GM21576 (cell line): Measurements from ENCODE around the gene RABGGTA.
"Not testable (repeated sequence)": the region's sequence is repeated elsewhere in the genome, so short reads cannot be mapped to it uniquely, and the experiment has no call there.

Source experiments
- ATAC-seq: cut with Tn5 transposase; IDR thresholded peaks from one replicate; pipeline ENCODE4 v1.9.1; 2021; ENCODE audit warnings: mild to moderate bottlenecking, moderate library complexity; ENCODE audit not compliant: unreplicated experiment

Gene RABGGTA

DNA sequence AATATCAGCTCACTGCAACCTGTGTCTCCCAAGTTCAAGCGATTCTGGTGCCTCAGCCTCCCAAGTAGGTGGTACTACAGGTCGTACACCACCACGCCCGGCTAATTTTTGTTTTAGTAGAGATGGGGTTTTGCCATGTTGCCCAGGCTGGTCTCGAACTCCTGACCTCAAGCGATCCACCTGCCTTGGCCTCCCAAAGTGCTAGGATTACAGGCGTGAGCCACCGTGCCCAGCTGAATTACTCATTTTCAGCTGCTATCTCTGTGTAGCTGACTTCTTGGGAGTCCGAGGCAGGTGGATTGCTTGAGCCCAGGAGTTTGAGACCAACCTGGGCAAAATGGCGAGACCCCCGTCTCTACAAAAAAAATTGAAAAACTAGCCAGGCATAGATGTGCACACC lies 26.0 kb downstream of the RABGGTA start:
- not testable (repeated sequence) for ATAC-seq

DNA sequence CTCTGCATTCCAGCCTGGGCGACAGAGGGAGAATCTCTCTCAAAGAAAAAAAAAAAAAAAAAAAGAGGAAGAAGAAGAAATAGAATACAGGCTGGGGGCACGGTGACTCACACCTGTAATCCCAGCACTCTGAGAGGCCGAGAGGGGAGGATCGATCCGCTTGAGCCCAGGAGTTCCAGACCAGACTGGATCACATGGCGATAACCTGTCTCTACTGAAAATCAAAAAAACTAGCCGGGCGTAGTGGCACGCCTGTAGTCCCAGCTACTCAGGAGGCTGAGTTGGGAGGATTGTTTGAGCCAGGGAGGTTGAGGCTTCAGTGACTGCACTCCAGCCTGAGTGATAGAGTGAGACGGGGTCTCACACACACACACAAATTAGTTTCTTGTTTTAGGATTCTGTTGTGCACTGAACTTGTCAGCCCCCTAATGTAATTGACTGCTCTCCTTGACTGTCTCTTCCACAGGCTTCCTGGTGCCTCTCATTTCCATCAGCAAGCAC lies 28.0 kb downstream of the RABGGTA start:
- ATAC-seq: no peak

DNA sequence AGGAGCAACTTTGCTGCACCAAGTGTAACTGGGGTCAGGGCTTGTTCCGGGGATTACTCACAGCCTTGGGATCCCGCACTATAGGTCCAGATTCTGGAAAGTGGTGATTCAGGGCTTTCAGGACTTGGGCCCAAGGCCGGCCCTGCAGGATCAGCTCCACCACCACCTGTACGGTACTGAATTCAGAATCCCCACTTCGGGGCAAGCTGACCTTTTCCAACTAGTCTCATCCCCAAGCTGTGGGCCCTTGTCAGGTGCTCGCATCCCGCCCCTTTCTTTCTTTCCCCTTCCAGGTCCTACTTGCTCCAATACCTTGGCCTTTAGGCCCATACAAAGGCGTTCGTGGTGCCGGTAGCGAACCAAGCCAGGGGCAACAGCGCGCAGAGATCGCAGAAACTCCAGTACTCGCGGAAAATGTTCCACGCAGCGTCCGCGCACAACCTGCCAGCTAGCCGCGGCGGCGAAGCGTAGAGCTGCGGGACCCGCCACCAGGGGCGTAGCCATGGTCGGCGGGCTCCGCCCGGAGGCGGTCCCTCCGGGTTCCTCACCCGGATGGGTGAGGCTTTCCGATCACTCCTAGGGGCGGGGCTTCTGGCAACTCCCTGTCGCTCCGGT lies 29.5 kb downstream of the RABGGTA start:
- peak; percentile 69 for ATAC-seq

DNA sequence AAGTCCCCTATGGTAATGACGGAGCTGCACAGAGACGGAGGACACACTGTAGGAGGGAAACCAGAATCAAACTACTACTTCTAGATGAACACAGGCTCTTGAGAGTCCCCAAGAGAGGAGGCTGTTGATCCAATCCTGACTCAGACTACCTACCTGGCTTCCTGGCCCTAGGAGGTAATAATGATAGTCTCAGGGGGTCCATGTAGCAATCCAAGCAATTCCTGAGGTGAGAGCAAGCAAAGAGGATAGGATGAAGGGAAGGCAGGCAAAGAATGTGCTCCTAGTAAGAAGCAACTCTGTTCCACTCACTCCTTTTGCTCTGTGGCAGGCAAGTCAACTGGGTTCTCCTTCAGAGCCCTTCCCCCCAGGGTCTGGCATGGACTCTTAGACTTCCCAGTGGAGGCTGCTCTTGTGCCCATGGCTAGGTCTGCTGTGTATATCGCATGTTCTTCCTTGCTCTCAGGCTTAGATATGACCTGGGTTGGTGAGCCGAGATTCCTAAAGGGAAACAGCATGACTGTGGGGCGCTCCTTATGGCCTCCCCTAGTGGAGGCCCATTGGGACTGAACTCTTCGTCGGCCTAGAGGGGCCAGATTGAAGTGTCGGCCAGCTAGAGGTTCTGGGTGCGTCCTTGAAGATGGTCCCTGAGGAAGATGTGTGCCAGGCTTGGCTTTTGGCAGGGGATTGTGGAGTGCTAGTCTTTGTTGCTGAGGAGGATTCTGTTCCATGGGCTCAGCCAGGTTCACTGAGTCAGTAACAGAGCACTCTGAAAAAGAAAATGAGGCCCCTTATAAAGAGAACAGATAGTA lies 31.1 kb downstream of the RABGGTA start:
- no peak for ATAC-seq

DNA sequence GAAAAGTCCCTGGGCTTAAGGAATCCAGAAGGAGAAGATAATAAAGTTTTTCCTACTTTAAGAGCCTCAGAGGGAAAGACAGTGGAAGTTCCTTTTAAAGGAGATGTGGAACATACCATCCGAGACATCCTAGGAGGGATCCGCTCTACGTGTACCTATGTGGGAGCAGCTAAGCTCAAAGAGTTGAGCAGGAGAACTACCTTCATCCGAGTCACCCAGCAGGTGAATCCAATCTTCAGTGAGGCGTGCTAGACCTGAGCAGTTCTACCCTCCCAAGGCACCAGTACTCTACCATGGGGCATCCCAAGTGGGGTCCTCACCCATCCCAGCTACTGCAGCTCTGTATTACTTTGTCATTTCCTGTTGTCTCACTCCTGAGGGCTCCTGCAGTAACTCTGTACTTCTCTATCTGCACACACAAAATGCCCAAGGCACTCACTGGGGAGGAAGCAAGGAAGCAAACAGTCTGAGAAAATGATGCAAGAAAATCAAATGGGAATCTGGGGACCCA lies 32.8 kb downstream of the RABGGTA start:
- ATAC-seq: no peak

DNA sequence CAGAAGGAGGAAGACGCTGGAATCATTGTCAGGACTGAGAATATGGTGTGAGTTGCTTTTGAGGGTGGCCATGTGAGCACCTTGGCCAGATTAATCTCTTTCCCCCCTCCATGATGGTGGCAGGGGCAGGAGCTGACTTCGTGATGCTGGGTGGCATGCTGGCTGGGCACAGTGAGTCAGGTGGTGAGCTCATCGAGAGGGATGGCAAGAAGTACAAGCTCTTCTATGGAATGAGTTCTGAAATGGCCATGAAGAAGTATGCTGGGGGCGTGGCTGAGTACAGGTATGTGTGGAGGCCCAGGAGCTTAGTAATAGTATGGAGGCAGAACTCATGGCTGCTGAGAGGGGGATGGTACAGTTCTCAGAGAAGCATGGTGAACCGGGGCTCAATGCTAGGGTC lies 33.3 kb downstream of the RABGGTA start:
- ATAC-seq: no peak

DNA sequence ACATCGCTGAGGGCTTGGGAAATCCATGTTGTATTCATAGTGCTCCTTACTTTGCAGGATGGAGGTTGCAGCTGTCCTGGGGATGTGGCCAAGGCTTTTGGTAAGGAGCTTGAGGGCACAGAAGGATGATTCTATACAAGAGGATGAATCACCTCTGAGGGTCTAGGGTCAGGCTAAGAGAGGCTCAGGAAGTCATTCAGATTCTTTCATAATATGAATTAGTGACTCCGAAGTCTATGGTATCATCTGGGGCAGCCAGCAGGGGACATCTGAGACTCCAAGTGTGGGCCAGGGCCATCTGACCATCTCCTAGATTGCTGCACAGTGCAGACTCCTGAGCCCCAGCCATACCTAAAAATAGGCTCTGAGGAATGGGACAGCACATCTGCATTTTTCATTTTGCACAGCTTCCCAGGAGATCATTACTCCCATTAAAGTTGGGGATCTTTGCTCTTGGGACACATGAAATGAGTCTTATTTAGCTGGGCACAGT lies 33.9 kb downstream of the RABGGTA start:
- ATAC-seq: no peak

DNA sequence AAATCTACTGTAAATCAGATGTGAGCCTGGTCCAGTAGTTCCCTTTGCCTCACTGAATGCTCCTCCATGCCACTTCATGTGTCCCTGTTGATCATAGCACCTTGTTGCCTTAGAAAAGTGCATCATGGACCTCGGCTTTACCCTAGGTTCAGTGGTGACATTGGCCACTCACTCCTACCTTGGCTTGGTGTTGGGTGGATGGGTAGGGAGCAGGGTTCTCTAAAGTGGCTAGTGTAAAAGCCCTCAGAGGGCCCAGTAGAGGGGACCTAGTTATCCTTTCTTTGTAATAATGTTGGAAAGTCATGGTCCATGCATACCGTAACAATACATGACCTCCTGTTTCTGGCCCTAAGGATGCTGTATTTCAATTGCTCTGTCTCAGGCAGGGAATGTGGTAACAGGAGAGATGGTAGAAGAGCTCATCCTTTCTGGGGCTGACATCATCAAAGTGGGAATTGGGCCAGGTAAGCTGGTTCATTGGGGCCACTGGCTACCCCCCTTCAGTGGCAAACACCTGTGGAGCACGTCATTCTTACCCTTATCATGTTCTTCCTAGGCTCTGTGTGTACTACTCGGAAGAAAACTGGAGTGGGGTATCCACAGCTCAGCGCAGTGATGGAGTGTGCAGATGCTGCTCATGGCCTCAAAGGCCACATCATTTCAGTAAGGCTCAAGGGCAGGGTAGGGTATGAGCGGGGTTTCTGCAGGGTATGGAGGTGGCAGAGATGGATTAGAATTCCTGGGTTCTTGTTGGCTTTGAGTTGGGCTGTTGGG lies 34.5 kb downstream of the RABGGTA start:
- no peak for ATAC-seq

DNA sequence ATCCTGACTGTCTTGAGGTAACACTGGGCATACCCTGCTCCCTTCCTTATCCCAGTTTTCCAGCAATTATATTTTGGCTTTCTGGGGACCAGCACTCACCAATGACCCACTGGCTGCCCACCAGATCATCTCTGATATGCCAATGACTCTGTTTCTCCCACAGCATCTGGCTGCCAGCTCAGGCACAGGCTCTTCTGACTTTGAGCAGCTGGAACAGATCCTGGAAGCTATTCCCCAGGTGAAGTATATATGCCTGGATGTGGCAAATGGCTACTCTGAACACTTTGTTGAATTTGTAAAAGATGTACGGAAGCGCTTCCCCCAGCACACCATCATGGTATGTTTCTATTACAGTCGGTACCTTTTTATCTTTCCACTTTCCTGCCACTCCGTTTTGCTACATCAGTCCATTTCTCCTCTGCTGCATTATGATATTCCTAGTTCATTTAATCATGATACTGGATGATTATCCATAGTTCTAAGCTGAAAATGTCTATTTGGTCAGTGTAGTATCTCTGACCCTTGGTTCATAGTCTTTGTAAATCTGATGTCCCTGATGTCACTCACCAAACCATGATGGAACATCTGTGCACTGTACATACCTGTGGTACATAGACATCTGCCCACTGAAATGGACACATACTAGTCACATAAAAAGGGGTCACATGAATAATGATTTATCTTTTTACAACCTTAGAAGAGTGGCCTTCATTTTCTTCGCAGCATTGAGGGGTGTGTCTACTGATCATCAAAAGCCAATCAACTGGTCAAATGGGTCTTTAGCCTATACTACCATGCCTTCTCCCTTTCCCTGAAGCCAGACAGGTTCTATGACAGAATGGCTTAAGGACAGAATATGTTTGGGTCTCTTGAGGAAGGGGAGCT lies 35.4 kb downstream of the RABGGTA start:
- ATAC-seq: no peak

DNA sequence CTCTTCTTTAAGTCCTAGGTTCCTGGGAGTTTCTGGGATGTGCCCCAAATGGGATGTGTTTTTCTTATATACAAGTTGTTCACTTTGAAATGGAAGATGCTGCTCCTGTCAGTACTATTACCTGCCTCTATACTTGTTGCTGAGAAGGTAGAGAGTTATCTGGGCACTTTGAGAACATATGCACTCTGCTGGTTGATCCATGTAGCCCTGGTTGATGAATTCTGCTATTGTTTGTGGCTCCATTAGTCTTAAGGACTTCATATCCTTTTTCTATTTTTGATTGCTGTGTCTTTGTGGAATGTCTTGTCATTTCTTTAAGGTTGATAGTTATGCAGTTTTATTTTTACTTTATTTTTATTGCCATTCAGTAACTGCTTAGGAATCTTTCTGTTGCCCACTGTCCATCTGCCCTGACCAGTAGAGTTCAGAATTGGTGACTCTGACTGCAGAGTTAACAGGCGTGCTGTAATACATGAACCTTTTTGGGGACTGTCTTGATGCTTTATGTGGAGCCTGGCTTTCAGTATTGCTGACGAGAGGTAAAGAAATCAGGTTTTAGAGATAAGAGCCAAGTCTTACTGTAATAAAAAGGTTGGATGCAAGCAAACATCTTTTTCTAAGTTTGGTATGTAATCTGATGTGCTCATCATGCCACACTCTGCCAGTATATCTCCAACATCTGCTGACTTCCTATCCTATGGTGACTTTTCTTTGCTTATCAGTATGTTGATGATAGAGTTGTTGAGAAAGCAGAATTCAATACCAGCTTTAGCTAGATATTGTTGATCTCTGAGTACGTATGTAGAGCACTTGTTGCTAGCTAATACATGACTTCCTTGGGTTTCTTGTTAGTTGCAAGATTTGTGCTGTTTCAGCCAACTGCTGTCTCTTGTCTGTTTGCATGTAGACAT lies 37.0 kb downstream of the RABGGTA start:
- no peak for ATAC-seq

DNA sequence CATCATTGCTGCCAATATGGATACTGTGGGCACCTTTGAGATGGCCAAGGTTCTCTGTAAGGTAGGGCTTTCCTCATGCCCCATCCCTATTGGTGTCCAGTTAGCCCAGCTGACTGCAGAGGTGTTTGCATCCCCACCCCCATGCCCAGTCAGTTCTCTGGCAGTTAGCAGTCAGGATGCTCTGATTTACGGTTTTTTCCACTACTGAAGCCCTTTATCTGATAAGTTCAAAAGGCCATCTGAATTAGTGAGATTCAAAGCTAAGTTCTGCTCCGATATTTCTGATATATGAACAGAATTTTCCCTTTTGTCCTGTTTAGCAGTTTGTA lies 37.9 kb downstream of the RABGGTA start:
- ATAC-seq: no peak

DNA sequence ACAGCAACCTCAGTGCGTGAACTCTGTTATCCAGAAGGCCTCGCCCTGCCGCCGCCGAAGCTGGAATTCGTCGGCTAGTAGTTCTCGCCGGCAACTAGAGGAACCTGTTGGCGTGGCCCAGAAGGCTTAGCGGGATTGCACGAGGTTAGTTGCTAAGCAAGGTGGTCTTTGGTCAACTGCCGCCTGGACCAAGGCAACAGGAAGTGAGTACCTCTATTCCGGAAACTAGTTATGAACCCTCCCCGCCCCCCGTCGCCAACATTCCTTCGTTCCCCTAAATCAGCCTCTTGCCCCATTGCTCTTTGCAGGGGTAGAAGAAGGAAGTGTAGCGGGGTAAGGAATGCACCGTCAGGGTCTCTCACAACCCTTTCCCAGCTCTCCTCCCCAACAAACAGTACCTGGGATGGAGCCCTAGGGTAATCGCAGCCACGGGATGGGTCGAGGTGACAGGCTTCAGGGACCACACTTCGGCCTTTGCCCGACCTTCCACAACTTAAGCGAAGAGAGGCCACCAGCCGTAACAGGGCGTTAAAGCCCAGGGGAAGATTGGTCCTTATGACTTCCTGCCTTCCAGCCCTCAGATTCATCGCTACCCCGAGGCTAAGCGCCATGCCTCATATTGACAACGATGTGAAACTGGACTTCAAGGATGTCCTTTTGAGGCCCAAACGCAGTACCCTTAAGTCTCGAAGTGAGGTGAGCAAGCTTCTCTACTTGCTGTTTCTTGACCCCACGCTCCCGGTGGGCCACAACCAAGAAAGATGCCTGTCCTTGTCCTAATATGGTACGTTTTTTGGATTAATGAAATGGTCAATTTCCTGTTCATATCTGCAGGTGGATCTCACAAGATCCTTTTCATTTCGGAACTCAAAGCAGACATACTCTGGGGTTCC lies 38.5 kb downstream of the RABGGTA start, which contains the start of gene GMPR2:
TSS of gene GMPR2 (plus strand) at position 285 of the 893 bp plus-strand sequence. CDS start at position 610, 325 bp downstream.
- peak; percentile 57 for ATAC-seq

DNA sequence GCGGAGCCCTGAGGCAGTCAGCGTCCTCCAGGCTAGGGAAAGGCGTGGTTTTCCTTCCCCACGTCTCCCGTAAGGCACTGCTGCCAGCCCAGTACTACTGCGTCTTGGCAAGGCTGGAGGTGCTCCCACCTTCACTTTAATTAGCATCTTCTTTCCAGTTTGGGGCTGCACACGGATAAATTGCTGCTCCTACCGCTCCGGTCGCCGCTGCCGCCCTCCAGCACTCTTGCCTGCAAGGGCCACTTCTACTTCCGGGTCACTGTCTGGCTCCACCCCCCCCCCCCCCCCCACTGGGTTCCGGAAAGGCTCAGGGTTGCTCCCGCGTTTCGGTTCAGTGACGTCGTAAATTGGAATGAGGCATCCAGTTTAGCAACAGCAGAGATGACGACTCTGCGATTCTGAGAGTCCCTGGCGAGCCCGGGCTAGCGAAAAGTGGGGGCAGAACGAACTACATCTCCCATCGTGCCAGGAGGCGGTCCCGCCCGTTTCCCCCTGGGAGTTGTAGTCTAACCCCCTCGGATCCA lies 39.2 kb downstream of the RABGGTA start, which contains the start of gene NEDD8:
TSS of gene NEDD8 (minus strand) at position 247 of the 524 bp plus-strand sequence. CDS start at position 147, 100 bp downstream.
- ATAC-seq: peak; percentile 82

DNA sequence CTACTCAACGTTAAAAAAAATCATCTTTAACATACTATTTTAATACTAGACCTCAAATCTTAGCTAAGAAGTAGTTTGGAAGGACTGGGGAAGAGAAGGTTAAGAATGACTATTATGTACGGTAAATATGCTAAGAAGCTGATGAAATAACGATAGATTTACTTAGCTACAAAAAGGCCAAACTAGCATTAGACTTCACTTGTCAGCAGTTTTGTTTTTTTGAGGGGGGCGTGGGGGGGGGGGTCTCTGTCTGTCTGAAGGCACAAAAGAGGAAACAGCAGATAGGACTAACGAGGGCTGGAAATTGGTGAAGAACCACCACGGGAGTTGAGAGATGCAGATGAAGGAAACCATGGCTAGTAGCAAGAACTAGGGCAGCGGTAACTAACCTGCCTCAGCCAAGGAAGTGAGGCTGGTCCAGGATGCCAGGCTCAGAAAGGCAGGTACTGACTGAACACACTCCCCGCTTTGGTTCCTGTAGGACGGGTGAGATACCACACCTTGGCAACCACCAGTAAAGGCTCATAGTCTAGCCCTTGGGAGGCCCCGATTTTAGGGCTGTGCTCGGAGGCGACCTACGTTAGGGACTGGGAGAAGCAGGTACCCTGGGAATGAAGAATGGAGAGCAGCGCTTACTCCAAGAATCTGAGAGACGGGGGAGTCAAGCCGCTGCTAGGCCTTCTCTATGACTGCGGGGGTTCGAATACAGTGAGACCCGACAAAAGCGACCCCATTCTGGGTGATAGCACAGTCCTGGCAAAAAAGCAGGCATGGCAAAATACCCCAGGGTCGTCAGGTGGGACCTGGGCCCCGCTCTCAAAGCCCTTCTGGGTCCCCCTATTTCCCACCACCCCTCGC lies 39.9 kb downstream of the RABGGTA start:
- ATAC-seq: no peak

DNA sequence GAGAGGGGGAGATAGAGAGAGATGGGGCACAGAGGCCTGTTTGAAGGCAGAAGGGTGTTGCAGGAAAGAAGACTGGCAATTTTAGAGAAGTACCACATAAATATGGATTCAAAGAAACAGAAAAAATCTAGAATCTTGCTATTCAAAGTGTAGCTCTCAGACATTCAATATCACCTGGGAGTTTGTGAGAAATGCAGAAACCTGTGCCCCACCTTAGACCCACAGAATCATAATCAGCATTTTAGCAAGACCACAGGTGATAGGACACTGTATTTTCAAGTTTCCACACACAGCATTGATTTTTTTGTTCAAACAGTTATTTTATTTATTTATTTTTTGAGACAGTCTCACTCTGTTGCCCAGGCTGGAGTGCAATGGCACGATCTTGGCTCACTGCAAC lies 42.5 kb downstream of the RABGGTA start:
- no peak for ATAC-seq

DNA sequence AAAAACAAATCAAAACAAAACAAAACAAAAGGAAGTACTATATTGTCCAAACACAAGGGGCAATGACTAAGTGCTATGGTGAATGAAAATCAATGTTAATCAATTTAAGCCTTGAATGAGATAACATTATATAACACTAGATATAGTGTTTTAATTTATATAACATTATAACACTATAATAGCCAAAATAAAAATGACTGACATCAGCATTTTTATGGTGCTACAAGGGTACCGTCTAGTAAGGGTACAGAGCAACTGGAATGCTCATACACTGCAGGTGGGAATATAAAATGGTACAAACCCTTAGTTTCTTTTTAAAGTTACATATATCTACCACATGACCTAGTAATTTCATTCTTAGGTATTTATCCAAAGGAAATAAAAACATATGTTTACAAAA lies 44.9 kb downstream of the RABGGTA start:
- ATAC-seq: no peak

DNA sequence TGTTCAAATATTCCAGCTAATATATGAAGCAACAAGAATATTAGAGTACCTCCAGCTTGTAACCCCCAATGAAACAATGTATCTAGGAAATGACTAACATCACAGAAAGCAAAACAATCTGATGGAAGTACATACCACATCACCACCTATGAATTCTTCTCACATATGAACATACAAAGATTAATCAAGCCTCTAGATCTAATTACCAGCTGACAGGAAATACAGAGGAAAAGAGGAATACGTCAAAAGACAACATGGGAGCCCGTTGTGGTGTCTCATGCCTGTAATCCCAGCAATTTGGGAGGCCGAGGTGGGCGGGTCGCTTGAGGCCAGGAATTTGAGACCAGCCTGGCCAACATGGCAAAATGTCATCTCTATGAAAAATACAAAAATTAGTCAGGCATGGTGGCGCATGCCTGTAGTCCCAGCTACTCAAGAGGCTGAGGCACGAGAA lies 46.8 kb downstream of the RABGGTA start:
- no peak for ATAC-seq
